GM21576 (cell line): ENCODE data around the gene TMEM170B.

Experiments used
- ATAC-seq: cut with Tn5 transposase; IDR thresholded peaks from one replicate; pipeline ENCODE4 v1.9.1; 2021; ENCODE audit warnings: mild to moderate bottlenecking, moderate library complexity; ENCODE audit not compliant: unreplicated experiment

TMEM170B gene, protein sequence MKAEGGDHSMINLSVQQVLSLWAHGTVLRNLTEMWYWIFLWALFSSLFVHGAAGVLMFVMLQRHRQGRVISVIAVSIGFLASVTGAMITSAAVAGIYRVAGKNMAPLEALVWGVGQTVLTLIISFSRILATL

DNA sequence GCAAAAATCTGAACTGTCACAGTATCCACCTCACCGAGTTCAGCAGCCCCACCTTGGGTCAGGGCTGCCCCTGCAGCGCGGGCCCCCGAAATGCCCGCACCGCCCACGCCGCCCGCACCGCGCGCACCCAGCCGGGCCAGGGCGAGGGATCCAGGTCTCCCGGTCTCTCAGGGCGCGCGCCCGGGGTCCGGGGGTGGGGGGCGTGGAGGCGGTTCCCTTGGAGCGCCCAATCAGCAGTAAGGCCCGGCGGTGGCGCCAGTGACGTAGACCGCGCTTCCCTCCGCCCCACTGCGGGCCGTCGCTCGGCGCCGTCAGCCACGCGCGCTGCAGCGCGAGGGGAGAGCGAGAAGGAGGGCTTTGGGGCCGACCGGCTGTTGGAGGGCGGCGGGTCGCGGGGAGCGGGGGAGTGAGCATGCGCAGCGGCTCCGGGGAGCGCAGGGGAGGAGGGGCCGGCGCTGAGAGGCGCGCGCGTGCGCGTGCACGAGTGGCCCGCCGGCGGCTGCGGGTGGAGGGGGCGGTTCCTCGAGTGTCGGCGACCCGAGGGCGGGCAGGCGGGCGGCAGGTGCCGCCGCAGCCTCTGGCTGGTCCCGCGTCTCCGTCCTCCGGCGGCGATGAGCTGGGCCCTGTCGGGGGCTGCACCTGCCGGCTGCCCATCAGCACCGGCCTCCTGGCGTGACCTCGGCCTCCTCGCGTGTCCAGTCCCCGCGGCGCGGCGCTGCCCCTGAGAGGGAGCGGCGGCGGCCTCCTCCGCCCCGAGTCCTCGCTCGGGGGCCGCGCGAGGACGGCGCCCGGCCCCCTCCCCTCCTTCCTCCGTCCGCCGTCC is at the start of gene TMEM170B:
TSS of gene TMEM170B (plus strand) at position 521 of the 823 bp plus-strand sequence. CDS start 529 bp downstream, outside the sequence.
- peak; percentile 96 for ATAC-seq

GRCh38 chr6:11490996-11491395 is 46.6 kb upstream of the TMEM170B start:
- no peak for ATAC-seq

DNA sequence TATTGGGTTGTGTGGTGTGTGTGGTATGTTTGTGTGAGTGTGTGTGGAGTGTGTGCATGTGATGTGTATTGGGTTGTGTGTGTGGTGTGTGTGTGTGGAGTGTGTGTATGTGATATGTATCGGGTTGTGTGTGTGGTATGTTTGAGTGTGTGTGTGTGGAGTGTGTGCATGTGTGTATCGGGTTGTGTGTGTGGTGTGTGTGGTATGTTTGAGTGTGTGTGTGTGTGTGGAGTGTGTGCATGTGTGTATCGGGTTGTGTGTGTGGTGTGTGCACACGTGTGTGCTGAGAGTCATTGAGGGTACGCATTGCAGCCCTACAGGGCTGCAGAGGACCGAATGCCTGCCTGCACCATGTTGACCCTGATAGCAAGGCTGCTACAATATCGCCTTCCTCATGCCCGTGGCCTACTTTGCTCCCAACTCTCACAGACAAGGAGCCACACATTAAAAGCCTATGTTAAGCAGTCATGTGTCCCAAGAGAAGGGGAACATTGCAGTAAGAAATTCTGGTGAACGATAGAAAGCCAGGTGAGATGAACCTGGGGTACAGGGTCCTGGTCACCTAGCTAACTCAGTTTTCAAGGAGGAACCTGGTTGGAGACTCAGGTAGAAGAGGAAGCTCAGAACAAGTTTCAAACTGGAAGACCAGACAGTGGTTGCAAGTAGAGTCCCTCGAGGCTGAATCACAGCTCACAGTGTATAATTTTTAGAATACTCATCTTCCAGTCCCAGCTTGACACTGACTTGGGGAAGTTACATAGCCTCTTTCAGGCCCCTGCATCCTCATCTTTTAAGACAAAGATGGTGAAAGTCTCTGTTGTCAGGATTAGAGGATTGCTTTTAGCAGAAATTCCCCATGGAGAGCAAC is 45.7 kb upstream of the TMEM170B start:
- ATAC-seq = no peak

DNA sequence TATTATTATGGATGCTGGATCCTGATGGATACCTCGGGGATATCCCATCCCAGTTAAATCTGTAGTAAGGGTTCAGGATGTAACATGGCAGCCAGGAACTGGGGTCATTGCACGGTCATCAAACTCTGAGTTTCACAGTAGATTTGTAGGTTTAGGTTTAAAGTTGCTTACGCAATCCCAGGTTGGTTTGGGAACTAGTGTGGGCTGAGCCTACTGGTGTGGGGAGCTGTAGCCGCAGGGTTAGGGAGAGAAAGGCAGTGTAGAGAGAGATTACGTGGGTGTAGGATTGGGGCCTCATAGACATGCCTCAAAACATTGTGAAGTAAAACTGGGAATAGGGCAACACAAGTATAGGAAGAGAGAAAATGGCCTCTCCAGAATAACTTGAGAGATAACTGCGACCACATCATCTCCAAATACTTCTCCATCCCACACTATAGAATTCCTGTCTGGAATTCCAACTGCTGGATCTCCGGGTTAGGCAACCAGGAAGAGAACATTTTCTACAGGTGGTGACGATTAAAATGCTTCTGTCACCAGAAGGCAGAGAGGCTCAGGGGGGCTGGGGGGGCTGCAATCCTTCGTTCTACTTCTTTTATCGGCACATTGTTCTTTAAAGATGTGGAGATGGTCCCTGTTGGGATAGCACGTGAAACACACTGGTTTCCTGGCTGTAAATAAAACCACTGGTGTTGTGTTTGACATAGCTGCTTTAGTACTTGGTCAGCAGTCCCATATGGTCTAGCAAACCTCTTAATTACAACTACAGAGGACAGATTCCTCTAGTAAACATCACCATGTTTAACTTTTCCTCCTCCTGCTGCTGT is 44.9 kb upstream of the TMEM170B start:
- ATAC-seq = no peak

DNA sequence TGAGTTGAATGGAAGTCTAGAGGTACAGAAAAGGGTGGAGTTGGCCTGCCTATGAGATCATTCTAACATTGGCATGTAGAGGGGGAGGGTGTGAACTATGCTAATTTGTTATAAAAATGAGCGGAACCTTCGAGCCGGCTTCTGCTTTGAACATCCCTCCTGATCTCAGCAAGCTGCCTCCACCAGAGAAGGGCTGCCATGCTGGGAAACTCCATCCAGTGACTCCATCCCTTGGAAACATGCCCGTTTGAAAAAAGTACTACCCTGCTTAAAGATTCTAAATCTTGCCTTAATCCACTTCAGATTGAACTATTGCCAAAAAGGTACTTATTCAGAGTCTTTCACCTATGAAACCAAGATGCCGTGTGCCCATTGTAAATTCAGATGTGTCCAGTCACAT is 43.6 kb upstream of the TMEM170B start:
- no peak for ATAC-seq

- no peak for ATAC-seq
These were observed 42.6 kb upstream of the TMEM170B start for GRCh38 chr6:11494786-11495564.

DNA sequence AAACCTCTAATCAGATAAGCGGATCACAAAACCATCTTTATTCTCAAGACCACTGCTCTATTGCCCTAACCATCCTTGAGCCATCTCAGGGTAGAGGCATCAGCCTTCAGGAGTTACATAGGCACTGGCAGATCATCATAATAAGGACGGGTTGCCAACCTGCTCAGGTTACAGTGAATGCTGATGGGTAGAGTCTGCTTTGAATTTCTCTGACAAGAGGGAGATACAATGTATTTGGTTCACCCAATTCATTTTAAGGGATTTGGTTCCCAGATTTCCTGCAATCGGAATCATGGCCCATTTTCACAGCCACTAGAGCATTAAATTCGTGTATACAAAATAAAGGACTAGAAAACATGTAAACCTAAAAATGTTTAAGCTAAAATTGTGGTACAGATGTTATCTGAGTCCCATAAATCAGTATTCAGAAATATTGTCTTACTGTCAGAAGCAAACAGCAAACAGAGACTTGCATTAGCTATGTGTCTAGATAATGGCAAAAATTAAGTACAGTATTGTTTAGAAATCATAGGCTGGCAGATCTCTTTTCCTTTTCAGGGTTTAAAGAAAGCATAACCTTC is 41.9 kb upstream of the TMEM170B start:
- ATAC-seq = peak; percentile 4

DNA sequence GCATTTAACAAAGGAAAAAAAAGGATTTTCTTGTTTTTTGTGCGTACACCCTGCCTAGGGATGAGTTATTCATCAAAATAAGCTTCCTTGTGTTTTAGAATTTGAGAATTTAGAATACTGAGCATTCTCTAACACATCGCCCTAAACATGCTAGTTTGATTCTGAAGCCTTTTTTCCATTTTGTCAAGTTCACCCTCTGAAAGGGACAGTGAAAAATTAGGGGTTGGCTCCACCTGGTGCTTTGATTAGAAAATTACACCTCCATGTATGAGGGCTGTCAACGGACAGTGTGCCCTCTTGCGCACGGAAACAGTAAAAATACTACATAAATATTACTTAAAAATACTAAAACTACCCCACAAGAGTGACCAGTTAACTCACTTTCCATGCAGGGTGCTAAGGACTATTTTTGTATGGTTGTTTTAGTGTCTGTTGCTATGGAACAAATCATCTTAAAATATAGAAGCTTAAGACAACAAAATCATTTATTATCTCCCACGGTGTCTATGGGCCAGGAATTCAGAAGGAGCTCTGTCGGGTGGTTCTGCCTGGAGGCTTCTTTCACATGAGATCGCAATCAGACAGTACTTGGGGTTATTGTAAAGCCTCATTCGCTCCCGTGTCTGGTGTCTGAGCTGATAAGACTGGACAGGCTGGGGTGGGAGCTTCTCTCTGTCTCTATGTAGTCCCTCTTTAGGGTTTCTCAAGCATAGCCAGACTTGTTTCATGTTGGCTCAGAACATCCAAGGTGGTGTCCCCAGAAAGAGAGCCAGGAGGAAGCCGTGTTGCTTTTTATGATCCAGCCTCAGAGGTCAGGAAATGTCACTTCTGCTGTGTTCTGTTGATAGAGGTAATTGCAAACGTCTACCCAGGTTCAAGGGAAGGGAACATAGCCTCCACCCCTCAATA is 41.1 kb upstream of the TMEM170B start:
- ATAC-seq = peak; percentile 63

DNA sequence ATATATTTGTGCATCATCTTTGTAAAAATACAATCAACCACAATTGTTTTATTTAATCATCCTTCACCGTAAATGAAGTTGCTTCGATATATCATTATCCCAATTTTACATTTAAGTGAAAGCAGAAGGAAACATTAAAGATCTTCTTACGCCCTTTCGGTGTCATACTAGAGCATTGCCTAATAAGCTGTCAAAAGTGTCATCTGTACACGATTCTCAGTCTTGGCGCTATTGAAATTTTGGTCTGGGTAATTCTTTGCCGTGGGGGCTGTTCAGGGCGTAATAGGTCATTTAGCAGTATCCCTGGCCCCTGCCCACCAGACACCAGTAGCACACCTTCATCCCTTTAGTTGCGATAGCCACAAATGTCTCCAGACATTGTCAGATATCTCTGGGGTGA is 40.4 kb upstream of the TMEM170B start:
- no peak for ATAC-seq

GRCh38 chr6:11497881-11498280 is 39.7 kb upstream of the TMEM170B start:
- ATAC-seq = no peak

DNA sequence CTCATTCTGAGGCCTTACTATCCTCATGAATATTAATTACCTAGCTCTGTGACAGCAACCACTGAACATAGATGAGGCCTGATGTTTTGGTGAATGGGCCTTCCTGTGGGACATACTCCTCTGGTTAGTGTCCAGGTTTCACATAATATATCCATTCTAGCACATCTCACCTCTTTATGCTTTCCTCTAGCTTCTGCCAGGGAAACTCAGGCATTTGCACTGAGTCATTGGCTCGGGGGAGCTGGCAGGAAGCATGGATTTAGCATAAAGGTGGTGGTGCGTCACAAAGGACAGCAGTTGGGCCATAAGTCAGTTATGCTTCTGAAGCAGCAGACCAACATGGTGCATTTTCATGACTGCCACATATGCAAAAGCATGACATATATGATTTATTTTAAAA is 37.5 kb upstream of the TMEM170B start:
- no peak for ATAC-seq

DNA sequence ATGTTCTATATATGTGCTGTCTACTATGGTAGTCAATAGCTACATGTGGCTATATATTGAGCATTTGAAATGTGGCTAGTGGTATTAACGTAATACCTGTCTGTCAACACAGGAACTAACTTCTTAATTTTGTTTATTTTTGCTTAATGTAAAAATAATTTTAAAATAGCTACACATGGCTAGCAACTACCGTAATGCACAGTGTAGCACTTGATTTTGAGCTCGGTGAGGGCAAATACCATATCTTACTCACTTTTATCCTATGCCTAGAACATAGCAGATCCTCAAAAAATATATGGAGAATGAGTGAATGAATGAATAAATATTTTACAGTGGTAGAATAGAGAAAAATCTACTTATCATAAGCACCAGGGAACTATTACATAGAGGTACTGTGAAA is 28.1 kb upstream of the TMEM170B start:
- no peak for ATAC-seq

DNA sequence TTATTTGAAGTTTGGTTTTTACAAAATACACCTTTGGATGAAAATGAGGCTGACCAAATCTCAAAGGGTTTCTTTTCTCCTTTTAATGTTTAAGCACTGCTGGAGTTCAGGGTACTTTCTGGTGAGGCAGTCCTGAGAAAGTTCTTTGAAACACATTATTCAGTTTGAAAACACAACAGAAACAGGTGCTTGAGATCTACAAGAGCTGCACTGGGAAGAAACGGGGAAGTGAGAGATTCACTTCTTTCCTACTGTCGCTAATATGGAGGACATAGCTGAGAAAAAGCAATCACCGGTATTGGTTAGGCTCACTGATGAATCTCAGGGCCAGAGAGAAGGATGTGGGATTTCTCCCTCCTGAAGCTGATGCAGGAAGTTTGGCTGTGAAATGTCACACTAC is 22.9 kb upstream of the TMEM170B start:
- ATAC-seq = peak; percentile 91

DNA sequence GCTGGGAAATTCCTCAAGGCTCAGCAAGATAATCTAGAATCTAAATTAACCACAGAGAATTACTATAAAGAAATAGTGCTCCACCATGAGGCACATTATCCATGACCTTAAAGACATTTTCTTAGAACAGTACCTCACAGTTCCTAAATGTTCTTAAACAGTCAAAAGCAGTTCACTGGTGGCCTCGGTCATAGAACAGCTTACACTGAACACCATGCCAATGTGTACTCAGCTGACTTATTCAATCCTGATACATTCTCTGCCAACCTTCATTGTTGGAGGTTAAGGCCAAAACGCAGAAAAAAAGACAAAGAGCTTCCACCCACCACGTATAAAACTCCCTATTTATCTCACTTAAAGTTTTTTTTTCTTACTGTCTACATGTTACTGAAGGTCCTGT is 21.8 kb upstream of the TMEM170B start:
- ATAC-seq = no peak

GRCh38 chr6:11522812-11523605 is 14.5 kb upstream of the TMEM170B start:
- ATAC-seq = no peak

- no peak for ATAC-seq
These were observed 11.9 kb upstream of the TMEM170B start for GRCh38 chr6:11525468-11526155.

DNA sequence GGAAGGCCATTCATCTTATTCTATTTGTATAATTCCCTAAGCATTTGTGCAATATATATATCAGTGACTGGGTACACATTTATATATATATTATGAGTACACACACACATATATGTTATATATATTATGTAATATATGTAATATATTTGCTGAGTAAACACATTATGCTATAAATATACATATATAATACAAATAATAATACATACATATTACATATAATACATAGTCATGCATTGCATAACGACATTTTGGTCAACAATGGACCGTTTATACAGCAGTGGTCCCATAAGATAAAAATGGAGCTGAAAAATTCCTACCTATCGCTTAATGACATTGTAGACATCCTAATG is 11.4 kb upstream of the TMEM170B start:
- no peak for ATAC-seq
